Stimulated activated CD4-positive, alpha-beta T cell treated with anti-CD3 and anti-CD28 coated beads, Interleukin-2, amount 100 ng/mL, for 24 hours (primary cell): ENCODE results near the gene IGLL1.
"Not testable (repeated sequence)": the region's sequence is repeated elsewhere in the genome, so short reads cannot be mapped to it uniquely, and the experiment has no call there.

ENCODE experiments used
- DNase-seq, 2 donors: peaks; one replicate each; pipeline ENCODE4 v3.0.0-alpha.2; 2020

The IGLL1 gene

GRCh38 chr22:23591201-23591791 is 11.2 kb upstream of the IGLL1 start:
- DNase-seq: peak; percentile 67 to 75

DNA sequence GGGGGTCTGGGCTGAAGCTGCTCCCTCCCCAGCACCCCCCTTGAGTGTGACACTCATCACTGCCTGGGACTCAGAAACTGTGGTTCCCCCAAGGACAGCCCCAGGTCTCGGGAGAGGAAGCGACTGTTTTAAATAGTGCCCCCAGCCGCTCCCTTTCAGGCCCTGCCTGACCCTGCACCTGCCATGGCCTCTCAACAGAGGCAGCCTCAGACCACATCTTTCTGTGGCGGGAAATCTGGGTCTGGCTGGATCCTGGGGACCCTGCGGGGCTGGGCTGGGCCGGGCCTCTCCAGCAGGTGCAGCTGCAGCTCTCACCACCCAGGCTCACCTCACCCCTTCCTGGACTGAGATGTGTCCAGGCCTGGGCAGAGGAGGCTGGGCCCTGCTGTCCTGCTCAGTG is 3.7 kb upstream of the IGLL1 start:
- DNase-seq: no peak

DNA sequence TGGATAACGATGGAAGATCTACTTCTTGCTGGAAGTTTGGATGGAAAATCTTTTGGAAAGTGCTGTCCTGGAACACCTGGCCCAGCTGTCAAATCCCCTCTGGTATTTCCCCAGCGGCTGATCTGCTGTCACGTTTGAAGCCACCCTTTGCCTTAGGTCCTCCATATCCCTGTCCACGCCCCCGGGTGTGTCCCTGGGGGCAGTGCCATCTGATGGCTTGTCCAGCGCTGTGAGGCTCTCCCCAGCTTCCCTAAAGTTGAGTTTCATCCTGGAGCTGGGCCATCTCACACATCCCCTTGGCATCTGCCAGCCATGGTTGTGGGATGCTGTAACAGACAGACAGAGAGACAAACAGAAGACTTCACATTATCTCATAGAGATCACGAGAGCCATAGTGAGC is 3.1 kb upstream of the IGLL1 start:
- no peak for DNase-seq

GRCh38 chr22:23581260-23581650 is 1.2 kb upstream of the IGLL1 start:
- no peak for DNase-seq

- DNase-seq: no peak
Measured at GRCh38 chr22:23580576-23581259, 628 bp upstream of the IGLL1 start.

DNA sequence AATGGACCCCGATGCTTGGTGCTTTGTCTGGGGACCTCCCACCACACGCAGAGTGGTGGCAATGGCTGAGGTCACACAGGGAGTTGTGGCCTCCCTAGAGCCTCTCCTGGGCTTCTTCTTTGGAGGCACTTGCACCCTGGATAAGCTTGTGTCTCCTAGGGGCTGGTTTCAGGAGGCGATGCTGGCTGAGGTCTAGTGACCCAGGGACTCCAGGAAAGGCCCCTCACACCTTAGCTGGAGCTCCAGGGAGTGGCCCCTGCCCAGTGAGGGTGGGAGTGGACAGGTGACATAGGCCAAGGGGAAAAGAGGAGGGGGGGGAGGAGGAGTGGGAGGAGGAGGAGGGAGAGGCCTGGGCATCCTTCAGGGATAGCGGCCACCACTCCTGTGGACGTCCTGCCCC is 810 bp downstream of the IGLL1 start:
- no peak for DNase-seq

GRCh38 chr22:23578306-23578705 is 1.8 kb downstream of the IGLL1 start:
- DNase-seq: no peak

GRCh38 chr22:23576681-23577080 is 3.4 kb downstream of the IGLL1 start:
- no peak for DNase-seq

DNA sequence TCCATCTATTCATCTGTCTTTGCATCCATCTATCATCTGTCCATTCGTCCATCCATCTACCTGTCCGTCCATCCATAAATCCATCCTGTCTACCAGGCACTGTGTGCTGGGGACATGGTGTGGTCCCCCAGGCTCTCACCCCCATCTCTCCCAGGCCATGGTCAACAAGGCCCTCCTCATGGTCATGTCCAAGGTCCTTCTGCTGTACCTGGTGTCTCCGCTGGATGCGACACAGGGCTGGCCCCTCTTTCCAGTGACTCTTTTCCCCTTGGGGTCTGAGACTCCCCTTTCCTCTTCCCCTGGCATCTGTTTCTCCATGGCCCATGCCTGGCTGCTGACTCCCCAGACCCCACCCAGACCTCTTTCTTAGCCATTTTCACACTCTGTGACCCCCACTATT is 4.5 kb downstream of the IGLL1 start:
- DNase-seq: no peak

DNA sequence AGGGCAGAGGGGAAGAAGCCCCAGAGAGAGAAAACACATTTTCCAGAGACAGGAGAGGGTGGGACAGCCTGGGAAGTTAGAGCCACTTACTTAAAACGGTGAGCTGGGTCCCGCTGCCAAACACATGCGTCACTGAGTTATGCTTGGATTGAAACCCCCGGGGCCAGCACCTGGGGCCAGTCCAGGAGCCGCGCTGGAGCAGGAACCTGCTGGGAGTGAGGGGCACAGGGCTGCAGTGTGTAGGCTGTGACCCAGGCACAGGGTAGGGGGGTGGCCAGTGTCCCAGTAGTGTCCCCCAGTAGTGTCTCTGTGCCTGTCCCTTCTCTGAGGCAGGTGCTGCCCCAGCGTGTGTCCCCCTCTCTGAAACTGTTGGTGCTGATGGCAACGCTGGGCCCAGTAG is 5.2 kb downstream of the IGLL1 start:
- DNase-seq: no peak

- no peak for DNase-seq
Measured at GRCh38 chr22:23574371-23574811, 5.7 kb downstream of the IGLL1 start.

- DNase-seq: not testable (repeated sequence)
Measured at GRCh38 chr22:23573701-23574235, 6.3 kb downstream of the IGLL1 start.

DNA sequence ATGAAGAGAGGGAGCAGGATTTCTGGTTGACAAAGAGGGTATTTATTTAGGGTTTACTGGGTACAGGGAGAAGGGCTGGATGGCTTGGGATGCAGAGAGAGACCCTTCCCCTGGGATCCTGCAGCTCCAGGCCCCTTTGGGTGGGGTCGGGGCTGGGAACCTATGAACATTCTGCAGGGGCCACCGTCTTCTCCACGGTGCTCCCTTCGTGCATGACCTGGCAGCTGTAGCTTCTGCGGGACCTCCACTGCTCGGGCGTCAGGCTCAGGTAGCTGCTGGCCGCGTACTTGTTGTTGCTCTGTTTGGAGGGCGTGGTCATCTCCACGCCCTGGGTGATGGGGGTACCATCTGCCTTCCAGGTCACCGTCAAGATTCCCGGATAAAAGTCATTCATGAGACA is 7.0 kb downstream of the IGLL1 start:
- not testable (repeated sequence) for DNase-seq

- DNase-seq: no peak
Measured at GRCh38 chr22:23571486-23571885, 8.6 kb downstream of the IGLL1 start.

DNA sequence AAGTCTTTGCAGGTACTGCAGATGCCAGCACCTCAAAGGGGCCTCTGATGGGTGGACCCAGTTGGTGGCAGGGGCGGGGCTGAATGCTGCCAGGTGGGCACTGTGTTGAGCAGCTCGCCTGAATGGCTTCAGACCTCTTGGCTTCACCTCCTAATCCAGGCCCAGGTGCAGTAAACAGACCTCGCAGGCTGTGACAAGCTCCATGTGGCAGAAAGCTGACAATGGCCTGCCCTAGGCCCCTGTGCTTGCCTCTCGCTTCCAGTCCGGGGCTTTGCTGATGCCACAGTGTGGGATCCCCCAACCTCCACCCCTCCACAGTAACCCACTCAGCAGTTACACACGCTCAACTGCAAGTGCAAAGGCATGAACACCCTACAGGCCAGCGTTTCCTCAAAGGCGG is 9.4 kb downstream of the IGLL1 start:
- DNase-seq: no peak

- DNase-seq: no peak
Measured at GRCh38 chr22:23569716-23570115, 10.4 kb downstream of the IGLL1 start.

DNA sequence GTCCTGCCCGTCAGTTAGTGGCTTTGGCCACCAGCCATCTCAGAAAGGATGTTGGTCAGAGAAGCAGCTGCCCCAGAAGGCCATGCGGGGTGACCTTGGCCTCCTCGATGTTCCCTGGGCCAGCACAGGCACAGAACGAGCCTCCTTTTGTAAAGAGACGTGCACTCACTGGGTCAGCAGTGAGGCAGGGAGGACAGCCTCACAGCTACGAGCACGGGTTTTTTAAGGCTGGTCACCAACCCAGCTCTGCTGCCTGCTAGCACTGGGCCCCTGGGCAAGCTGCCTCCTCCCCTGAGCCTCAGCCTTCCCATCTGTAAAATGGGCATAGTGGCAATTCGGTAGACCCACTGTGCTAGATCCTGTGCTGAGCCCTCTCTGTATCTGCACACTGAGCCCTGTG is 10.8 kb downstream of the IGLL1 start:
- DNase-seq: no peak

- DNase-seq: no peak
Measured at GRCh38 chr22:23566705-23567475, 13.2 kb downstream of the IGLL1 start.

DNA sequence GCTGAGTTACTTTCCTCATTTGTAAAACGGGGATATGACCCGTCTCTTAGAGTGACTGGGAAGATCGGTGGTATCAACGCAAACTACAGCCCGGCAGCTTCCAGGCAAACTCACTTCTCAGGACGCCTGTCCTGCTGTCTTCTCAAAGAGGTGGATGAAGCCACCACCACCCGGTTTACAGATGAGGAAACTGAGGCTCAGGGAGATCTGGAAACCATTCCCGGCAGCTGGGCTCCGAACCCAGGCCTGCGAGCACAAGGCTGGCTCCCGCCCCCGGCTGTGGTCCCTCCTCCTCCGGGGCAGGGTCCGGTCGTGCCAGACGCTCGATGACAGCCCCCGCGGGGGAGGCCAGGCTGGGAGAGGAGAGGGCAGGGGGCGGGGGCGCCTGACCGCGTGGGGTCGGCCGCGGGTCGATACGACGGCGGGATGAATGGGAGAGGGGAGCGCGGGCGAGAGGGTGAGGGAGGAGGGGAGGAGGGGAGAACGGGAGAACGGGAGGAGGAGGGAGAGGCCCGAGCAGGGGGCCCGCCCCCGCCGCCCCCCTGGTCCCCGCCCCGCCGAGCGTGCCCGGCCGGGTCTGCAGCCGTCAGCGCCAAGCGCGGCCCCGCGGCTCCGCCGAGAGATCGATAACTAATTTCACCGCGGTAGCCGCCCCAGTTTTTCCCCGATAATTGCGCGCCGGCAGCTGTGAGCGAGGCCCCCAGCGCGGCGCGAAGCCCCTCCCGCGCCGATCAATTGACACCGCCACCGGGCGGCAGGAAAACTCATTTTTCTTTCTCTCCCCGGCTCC is 14.0 kb downstream of the IGLL1 start:
- DNase-seq: peak in 1 of 2 donors; percentile 19

DNA sequence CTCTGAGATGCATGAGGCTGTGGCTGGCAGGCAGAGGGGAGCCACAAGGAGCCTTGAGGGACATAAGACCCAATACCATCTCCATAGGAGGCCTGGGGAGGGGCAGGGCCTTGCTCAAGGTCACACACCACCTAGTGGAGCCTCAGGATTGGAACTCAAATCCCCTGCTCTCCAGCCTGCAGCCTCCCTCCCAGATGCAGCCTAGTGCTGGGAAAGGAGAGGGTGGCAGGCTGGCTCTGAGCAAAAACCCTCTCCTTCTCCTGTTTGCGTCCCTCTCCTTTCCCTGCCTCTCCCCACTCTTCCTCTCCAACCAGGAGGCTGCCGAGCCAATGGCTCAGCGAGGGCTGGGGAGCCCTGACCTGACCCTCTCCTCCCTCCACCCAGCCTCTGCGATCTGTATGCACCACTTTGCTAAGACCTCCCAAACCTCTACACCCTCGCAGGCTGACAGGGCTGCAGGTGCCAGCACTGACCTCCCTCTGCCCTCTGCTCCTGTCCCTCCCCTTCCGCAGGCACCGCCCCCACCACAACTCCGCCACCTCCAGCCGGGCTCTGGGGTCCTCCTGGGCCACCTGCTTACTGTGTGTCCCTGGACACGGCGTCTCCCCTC is 14.7 kb downstream of the IGLL1 start:
- DNase-seq: peak in 1 of 2 donors; percentile 11

DNA sequence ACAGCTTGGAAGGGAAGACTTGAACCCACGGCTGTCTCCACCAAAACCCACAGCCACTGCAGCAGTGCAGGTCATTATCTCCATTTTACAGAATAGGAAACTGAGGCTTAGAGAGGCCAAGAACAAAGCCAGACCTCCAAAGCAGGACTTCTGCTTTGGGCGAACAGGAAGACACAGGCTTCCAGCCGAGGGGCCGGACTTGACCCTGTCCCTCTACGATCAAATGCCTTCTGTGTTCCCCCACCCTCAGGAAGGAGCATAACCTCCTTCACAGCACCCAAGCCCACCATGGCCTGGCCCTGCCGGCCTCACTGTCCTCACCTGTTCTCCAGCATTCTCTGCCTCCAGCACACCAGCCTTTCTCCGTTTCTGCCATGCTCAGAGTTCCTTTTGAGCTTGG is 15.8 kb downstream of the IGLL1 start:
- no peak for DNase-seq

DNA sequence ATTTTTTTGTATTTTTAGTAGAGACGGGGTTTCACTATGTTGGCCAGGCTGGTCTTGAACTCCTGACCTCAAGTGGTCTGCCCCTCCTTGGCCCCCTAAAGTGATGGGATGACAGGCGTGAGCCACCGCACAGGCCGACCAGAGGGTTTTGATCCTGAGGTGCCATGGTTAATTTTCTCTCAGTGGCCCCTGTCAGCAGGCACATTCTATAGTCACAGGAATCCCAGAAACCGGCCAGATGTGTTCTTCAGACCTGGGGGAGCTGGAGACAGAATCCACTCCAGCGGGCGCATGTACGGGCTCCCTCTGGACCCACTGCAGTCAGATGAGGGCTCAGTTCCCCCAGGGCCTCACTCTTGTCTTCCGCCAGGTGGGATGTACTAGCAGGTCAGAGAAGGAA is 17.0 kb downstream of the IGLL1 start:
- DNase-seq: no peak

DNA sequence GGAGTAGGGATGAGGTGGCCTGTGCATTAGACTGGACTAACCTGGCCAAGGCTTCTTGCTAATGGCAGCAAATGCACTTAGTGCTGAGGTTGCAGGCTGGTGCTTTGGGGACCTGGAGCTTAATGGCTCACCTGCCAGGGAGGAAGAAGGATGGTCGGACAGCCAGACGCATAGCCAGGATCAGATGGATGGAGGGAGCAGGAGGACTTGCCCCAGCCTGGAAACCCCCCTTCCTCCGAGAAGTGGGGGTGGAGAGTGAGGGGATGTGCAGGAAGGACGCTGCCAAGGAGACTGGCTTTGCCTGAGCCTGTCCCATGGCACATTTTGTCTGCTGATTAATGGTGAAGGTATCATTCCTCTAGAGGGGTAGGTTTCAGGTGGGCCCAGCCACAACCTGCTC is 17.9 kb downstream of the IGLL1 start:
- DNase-seq: no peak
